Astrocyte (in vitro differentiated cells and primary cell): ENCODE results near the gene SYT7. TPM values are rescaled to one million over a fixed set of nuclear protein-coding genes. Genes with fewer than 3 reads are reported as not detected.

ENCODE experiments used
- DNase-seq: peaks from one replicate; pipeline ENCODE4 v3.0.0-alpha.2; 2010; ENCODE audit warnings: low read depth
- FAIRE-seq: peaks from 2 replicates; lab custom pipeline; 2011; peaks lifted over from hg19 to GRCh38; lab: Jason Lieb, UNC
- H2AFZ ChIP-seq: 2 replicates; pipeline ENCODE4 v1.6.0; 2012; ENCODE audit warnings: low read depth, low read length, inconsistent platforms
- H3K27ac ChIP-seq: 2 replicates; pipeline ENCODE4 v1.5.1; 2011; ENCODE audit warnings: low read depth, low read length, inconsistent platforms
- H3K27me3 ChIP-seq: 2 replicates; pipeline ENCODE4 v1.6.0; 2011; ENCODE audit warnings: low read length, inconsistent platforms; ENCODE audit not compliant: insufficient read depth
- H3K36me3 ChIP-seq: 2 replicates; pipeline ENCODE4 v1.5.1; 2011; ENCODE audit warnings: low read length, inconsistent platforms; ENCODE audit not compliant: insufficient read depth
- H3K4me1 ChIP-seq: 2 replicates; pipeline ENCODE4 v1.5.1; 2011; ENCODE audit warnings: low read length, inconsistent platforms; ENCODE audit not compliant: insufficient read depth
- H3K4me2 ChIP-seq: 2 replicates; pipeline ENCODE4 v1.6.0; 2012; ENCODE audit warnings: low read length, inconsistent platforms
- H3K4me3 ChIP-seq: 2 replicates; pipeline ENCODE4 v1.5.1; 2011; ENCODE audit warnings: low read depth, mild to moderate bottlenecking, low read length, inconsistent platforms; ENCODE audit not compliant: insufficient read depth
- H3K79me2 ChIP-seq: 2 replicates; pipeline ENCODE4 v1.6.0; 2012; ENCODE audit warnings: mild to moderate bottlenecking, low read length, inconsistent platforms; ENCODE audit not compliant: insufficient read depth
- H3K9ac ChIP-seq: 2 replicates; pipeline ENCODE4 v1.6.0; 2012; ENCODE audit warnings: mild to moderate bottlenecking, low read length, inconsistent platforms
- H3K9me3 ChIP-seq: 2 replicates; pipeline ENCODE4 v1.5.1; 2012; ENCODE audit warnings: low read depth, mild to moderate bottlenecking, low read length, inconsistent platforms; ENCODE audit not compliant: insufficient read depth
- H4K20me1 ChIP-seq: 2 replicates; pipeline ENCODE4 v1.6.0; 2012; ENCODE audit warnings: low read length, inconsistent platforms; ENCODE audit not compliant: insufficient read depth
- H3K27ac Mint-ChIP-seq: one replicate; pipeline ENCODE4 v1.8.0; 2021; ENCODE audit warnings: mild to moderate bottlenecking, mixed read lengths; ENCODE audit not compliant: unreplicated experiment
- H3K27me3 Mint-ChIP-seq: one replicate; pipeline ENCODE4 v1.8.0; 2021; ENCODE audit warnings: low read depth, mixed read lengths; ENCODE audit not compliant: unreplicated experiment
- H3K36me3 Mint-ChIP-seq: one replicate; pipeline ENCODE4 v1.8.0; 2021; ENCODE audit warnings: low read depth, mixed read lengths; ENCODE audit not compliant: unreplicated experiment
- H3K4me1 Mint-ChIP-seq: one replicate; pipeline ENCODE4 v1.8.0; 2021; ENCODE audit warnings: low read depth, mixed read lengths; ENCODE audit not compliant: unreplicated experiment
- H3K4me3 Mint-ChIP-seq: one replicate; pipeline ENCODE4 v1.8.0; 2021; ENCODE audit warnings: mild to moderate bottlenecking, moderate library complexity, mixed read lengths; ENCODE audit not compliant: unreplicated experiment
- H3K9me3 Mint-ChIP-seq: one replicate; pipeline ENCODE4 v1.8.0; 2021; ENCODE audit warnings: mild to moderate bottlenecking, mixed read lengths; ENCODE audit not compliant: unreplicated experiment
- EZH2 ChIP-seq: IDR thresholded peaks from 2 replicates; pipeline ENCODE4 v1.6.1; 2012; ENCODE audit warnings: mild to moderate bottlenecking, low read length, inconsistent platforms; ENCODE audit not compliant: insufficient read depth
- total RNA-seq: library from RNA; stranded (reverse); gene quantifications from 2 replicates; pipeline ENCODE4 v1.2.1, GENCODE V29; 2021
- TF ChIP-seq, protein P1 (sequence below): IDR thresholded peaks from 2 replicates; pipeline ENCODE4 v1.5.1; 2011; ENCODE audit warnings: low read depth, mild to moderate bottlenecking, inconsistent platforms, low read length, moderate library complexity; ENCODE audit not compliant: insufficient read depth

SYT7 gene
- total RNA-seq, 1 donor from 2014 or later = 3.7 TPM

DNA sequence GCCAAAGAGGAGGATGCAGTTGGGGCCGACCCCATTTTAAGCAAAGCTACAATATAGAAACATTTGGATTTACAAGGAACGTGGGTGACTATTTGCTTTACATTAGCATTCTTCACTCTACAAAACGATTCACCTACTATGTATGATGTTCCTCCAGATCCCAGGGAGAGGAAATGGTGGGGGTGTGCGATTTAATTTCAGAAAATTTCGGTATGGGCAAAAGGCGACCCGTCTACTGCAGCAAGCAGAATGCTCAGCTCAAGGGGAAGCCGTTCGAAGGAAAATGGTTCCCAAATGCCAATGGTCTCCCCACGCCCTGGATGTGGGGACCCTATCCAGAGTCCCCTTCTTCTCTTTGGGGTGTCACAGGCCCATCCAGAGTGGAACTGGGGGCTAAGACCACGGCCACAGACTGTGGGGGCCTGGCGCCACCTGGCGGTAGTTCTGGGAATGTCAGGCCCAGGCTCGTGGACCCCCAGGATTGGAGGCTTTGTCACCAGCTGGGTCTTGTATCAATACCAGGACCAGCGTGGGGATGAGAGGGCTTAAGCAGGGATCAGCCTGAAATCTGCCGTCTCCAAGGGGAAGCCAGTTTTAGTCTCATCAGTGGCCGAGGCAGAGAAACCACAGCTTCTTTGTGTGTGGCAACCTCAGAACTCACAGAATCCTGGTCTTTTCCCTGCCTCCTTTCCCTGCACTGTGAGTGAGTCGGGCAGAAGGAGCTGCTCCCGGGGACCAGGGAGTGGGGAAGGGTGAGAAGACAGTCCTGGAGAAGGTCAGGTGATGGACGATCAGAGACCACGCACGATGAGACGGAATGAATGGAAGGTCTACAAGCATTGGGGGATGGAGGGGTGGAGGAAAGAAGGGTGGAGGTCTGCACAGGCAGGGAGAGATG is 64.0 kb downstream of the SYT7 start:
- FAIRE-seq = no peak
- Histone ChIP-seq H3K4me3 (no peak overlapping the region), H2AFZ (peak overlapping the region; percentile 23), H4K20me1 (no peaks in the 10 kb centered on the region), H3K9me3 (no peaks in the 10 kb centered on the region), H3K4me2 (peak overlapping the region; percentile 65), H3K9ac (no peak overlapping the region), H3K4me1 (peaks cover 5% of the 10 kb centered on the region), H3K36me3 (no peaks in the 10 kb centered on the region), H3K79me2 (no peaks in the 10 kb centered on the region), H3K27me3 (peaks cover 3% of the 10 kb centered on the region), H3K27ac (no peak overlapping the region)
- no peak overlapping the region for H3K27ac Mint-ChIP-seq
- no peak for DNase-seq
- no peaks in the 10 kb centered on the region for H3K9me3 Mint-ChIP-seq
- H3K27me3 Mint-ChIP-seq = peaks cover 37% of the 10 kb centered on the region
- TF ChIP-seq, protein P1, sequence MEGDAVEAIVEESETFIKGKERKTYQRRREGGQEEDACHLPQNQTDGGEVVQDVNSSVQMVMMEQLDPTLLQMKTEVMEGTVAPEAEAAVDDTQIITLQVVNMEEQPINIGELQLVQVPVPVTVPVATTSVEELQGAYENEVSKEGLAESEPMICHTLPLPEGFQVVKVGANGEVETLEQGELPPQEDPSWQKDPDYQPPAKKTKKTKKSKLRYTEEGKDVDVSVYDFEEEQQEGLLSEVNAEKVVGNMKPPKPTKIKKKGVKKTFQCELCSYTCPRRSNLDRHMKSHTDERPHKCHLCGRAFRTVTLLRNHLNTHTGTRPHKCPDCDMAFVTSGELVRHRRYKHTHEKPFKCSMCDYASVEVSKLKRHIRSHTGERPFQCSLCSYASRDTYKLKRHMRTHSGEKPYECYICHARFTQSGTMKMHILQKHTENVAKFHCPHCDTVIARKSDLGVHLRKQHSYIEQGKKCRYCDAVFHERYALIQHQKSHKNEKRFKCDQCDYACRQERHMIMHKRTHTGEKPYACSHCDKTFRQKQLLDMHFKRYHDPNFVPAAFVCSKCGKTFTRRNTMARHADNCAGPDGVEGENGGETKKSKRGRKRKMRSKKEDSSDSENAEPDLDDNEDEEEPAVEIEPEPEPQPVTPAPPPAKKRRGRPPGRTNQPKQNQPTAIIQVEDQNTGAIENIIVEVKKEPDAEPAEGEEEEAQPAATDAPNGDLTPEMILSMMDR = peak; percentile 90
- no peak for TF ChIP-seq EZH2
- peaks cover 4% of the 10 kb centered on the region for H3K36me3 Mint-ChIP-seq
- H3K4me3 Mint-ChIP-seq = no peak overlapping the region
- peaks cover 8% of the 10 kb centered on the region for H3K4me1 Mint-ChIP-seq

DNA sequence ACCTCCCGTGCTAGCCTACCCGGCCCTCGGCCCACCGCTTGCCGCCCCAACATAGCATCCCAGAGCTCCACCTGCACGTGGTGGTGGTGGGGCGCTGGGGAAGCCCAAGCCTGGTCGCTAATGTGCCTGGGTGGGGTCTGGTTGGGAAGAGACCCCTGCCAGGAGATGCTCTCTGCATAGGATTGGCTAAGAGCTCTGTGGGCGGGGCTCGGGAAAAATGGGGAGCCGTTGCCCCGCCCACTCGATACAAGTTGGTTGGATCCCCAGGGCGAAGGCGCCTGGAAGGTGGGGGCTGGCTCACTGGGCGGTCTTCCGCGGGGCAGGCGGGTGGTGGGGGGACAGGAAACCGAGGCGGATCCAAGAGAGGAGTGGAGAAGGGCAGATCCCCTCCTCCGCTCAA is 64.7 kb downstream of the SYT7 start:
- no peak for DNase-seq
- Mint-ChIP-seq H3K4me3 (no peak overlapping the region), H3K36me3 (peaks cover 4% of the 10 kb centered on the region), H3K27ac (no peak overlapping the region), H3K4me1 (peaks cover 8% of the 10 kb centered on the region), H3K27me3 (peaks cover 37% of the 10 kb centered on the region), H3K9me3 (no peaks in the 10 kb centered on the region)
- no peak for TF ChIP-seq EZH2
- TF ChIP-seq, protein P1 = no peak
- Histone ChIP-seq H4K20me1 (no peaks in the 10 kb centered on the region), H3K9ac (no peak overlapping the region), H3K36me3 (no peaks in the 10 kb centered on the region), H3K4me1 (peaks cover 5% of the 10 kb centered on the region), H3K27ac (no peak overlapping the region), H3K27me3 (peaks cover 4% of the 10 kb centered on the region), H3K79me2 (no peaks in the 10 kb centered on the region), H3K9me3 (no peaks in the 10 kb centered on the region), H2AFZ (peak overlapping the region; percentile 23), H3K4me3 (no peak overlapping the region), H3K4me2 (peak overlapping the region; percentile 65)
- FAIRE-seq = no peak

DNA sequence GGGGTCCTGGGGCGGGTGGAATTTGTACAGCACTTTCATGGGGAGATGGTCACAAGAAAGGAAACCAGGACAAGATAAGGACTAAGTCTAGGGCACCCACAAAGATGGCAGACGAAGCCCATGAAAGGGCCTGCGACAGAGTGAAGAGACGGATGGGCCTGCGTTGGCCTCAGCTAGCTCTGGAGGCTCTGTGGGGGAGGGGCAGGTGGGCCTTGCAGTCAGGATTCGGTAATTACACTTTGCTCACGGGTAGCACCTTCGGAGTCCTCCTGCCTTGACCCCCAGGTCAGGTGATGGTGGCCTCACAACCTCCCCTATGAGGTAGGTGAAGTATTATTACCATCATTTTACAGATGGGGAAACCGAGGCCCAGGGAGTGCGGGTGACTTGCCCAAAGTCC is 65.2 kb downstream of the SYT7 start:
- Histone ChIP-seq H3K27ac (no peak overlapping the region), H3K79me2 (no peaks in the 10 kb centered on the region), H3K4me2 (no peak overlapping the region), H3K36me3 (no peaks in the 10 kb centered on the region), H3K4me1 (peaks cover 5% of the 10 kb centered on the region), H4K20me1 (no peaks in the 10 kb centered on the region), H3K9ac (no peak overlapping the region), H3K9me3 (no peaks in the 10 kb centered on the region), H2AFZ (no peak overlapping the region), H3K4me3 (no peak overlapping the region), H3K27me3 (peaks cover 9% of the 10 kb centered on the region)
- Mint-ChIP-seq H3K9me3 (no peaks in the 10 kb centered on the region), H3K36me3 (peaks cover 4% of the 10 kb centered on the region), H3K4me3 (no peak overlapping the region), H3K4me1 (peaks cover 8% of the 10 kb centered on the region), H3K27me3 (peaks cover 42% of the 10 kb centered on the region), H3K27ac (no peak overlapping the region)
- DNase-seq = no peak
- TF ChIP-seq, protein P1 = no peak
- TF ChIP-seq EZH2 = no peak
- no peak for FAIRE-seq
